Dedifferentiated amniotic fluid mesenchymal stem cell (primary cell): ENCODE results near the gene PRR18.

ENCODE experiments used
- DNase-seq: peaks from one replicate; pipeline ENCODE4 v3.0.0-alpha.2; 2016; ENCODE audit errors: extremely low spot score

The PRR18 gene

DNA sequence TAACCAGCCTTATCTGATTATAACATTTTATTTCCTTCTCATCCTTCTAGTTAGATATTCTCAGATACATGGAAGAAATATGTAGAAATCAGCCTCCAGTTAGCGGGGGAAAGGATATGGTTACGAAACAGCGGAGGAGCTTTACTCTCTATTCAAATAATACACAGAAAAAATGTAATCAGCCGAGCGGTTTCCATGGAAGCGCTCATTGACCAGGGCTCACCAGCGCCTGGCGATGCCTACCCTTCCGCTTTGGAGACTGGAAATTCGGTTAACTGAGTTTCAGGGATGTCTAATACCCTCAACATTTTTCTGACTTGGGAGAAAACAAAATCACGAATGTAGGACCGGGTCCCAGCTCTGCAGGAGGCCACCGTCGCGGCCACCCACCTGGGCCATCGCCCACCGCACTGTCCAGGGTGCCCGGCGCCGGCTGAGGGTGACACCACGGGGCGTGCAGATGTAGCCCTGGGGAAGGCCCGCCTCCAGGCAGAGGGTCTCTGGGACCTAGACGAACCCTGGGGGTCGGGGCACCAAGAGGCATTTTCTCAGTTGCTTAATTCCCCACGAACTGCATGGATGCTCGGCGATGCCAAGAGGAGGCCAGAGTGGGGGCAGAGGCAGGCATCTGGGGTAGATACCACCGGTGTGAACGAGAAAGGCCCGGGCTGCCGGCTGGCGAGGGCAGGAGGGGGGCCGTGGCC is 1.7 kb downstream of the PRR18 start:
- DNase-seq = no peak

DNA sequence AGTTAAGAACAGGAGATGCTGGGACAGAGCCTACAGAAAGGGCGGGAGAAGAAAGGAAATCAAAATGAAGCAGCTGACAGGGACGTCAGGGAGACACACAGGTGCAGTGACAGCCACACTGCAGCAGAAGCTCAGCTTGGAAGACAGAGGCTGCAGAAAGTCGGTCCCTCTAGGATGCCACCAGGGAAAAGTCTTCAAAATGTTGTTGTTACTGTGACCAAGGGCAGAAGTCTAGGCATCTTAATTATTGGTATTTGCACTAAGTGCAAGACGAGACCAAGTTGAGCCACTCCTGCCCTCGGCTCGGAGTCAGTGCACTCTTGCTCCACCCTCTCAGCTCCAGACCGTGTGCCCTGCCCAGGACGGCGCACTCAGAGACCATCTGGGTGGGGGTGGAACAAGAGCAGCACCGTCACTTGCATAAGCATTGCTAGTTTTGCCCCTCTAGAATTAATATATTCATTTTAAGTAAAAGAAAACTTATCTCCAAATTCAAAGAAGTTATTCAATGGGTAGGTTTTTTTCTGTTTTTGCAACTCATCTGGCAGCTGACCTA is 2.6 kb downstream of the PRR18 start:
- DNase-seq = no peak

DNA sequence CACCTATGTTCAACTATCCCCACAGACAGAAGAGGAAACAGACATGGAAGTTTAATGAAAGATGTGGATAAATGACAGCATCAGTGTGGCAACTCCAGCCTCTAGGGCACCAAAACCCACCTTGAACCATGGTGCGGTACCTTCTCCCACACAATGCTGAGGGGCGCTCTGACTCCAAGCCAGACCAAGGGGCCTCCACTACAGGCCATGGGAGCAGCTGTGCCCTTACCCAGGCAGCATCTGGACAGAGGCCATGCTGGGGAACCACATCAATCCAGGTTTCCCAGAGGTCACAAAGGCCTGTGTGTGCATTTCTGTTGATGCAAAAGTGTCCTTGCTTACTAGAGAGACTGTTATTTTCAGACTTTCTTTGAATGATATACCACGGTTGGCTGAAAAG is 4.1 kb downstream of the PRR18 start:
- DNase-seq = no peak

DNA sequence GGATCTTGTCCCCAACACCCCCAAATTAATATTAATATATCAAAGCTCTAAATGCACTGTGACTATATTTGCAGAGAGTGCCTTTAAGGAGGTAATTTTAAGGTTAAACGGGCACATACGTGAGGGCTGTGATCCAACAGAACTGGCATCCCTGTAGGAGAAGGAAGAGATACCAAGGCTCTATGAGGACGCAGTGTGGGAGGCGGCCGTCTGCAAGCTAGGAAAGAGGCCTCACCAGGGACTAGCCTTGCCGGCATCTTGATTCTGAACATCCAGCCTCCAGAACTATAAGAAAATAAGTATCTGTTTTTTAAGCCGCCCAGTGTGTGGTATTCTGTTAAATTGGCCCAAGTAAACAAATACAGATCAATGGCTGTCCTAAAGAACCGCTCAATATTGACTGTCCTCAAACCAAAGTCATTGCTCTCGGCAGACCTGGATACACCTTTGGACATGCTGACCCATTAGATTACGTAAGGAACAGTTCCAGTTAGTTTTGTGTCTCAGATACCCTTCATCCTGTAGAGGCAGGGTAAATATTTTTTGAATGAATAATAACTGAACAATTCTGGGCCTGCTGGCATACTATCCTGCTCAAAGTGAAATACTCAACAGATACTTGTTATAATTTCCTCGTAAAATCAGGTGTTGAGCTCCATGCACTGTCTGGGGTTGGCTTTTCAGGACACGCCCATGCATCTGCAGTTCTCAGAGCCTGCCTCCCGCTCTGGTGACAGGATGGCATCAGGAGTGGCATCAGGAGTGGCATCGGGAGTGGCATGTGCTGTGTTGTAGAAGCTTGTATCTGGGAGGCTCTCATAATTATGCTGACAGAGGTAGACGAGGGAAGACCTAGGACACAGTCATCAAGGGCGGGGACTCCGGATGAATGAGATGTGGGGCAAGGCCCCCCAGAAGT is 6.3 kb downstream of the PRR18 start:
- no peak for DNase-seq

DNA sequence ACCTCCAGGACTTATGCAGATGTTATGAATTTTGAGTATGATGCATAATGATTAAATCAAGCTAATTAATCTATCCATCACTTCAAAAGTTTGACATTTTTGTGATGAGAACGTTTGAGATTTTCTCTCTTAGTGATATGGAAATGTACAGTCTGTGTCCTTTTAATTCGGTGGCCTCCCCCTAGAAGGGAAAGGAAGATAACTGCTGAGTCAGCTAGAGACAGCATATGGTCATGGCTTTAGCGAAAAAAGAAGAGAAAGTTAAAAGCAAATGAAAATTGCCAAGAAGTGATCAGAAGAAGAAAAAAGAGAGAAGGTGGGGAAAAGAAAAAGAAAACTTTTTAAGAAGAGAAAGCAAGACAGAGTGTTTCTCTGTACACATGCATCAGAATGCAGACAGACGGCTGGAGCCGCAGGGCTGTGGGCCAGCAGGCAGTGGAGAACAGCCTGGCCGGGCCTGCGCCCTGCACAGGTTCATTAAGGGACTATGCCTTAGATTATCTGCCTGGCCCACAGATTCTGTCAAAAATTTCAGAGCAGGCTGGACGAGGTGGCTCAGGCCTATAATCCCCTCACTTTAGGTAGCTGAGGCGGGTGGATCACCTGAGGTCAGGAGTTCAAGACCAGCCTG is 7.7 kb downstream of the PRR18 start:
- no peak for DNase-seq

DNA sequence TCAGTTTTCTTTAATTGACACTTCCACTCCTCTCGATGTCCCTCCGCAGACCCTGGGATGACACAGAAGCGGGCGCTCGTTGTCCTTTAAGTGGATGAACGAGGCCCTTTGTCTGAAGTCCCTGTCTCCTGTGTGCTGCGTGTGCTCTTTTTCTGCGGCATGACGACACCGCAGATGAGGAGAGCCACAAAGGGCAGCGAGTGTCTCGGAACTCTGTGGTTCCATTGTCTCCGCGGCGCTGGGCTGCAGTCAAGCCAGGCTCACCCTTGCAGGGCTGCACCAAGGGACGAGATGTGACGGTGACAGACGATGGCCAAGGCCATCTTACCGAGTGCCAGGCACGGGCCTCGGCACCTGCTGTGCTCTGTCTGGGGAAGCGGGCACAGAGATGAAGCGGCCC is 10.6 kb downstream of the PRR18 start:
- no peak for DNase-seq

DNA sequence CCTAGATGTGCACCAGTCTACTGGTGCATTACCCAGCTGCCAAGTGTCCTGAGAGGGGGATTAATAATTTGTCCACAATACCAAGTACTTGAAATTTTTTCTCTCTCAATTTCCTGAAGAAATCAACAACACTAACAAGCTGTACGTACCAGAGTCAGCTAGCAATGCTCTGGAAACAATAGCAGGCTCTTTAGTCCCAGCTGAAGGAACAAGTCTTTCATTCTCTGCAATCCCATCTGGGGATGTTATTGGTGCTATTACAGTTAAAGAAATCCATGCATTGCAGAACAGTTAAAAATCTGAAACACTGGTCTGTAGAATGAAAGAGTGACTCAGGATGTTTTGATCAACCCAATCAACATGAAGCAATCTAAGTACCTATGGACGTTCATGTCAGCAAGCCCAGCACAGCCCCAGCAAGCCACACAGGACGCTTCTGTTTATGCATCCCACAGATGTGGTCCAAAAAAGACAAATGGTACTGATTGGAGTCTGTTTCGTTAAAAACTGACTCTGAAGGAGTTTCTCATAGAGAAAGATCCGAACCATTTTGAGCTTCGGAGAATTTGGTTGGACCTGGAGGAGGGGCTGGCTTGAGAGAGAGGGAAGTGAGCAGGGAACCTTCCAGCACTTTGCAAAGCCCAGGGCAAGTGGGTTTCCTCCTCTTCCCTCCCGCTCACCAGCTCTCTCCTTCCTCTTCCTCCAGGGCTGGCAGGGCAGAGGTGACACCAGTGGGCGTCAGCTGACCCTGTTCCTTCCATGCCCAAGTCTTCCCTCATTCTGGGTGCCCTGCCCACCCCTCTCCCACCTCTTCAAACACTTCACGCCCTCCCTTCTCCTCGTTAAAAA is 11.9 kb downstream of the PRR18 start:
- DNase-seq = no peak

DNA sequence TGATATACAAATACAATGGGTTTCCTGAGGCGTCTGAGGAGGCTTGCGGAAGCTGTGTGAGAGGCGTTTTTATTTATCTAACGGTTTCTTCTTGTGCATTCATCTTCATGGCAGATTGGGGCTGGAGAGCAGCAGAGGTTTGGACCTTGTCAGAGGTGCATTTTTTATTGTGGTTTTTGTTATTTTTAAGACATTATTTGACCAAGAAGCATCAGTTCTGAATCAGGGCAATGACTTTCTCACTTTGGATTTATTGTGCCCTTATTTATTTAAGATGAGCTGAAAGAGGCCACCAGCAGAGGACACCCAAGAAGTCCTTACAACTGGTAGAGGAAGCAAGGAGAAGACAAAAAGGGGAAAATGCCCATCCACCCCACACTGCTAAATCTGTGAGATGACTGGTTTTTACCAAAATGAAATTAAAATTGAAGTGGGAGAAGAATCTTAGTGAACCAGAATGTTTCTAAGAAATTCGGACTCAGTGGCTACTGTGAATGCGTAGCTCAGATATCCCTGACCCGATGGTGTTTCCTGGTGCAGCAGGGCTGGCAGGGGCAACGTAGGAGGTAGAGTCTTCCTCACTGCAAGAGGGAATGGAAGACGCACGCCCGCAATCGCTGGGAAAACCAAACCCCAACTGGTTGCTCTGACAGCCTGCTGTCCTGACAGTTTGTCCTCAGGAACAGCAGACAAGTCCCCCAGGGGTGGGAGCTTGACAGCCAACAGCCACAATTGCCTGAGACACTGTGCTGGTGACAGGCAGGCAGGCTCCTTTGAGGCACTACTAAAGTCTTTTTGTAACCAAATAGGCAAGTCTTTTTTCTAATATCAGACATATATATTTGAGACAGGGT is 14.2 kb downstream of the PRR18 start:
- no peak for DNase-seq

DNA sequence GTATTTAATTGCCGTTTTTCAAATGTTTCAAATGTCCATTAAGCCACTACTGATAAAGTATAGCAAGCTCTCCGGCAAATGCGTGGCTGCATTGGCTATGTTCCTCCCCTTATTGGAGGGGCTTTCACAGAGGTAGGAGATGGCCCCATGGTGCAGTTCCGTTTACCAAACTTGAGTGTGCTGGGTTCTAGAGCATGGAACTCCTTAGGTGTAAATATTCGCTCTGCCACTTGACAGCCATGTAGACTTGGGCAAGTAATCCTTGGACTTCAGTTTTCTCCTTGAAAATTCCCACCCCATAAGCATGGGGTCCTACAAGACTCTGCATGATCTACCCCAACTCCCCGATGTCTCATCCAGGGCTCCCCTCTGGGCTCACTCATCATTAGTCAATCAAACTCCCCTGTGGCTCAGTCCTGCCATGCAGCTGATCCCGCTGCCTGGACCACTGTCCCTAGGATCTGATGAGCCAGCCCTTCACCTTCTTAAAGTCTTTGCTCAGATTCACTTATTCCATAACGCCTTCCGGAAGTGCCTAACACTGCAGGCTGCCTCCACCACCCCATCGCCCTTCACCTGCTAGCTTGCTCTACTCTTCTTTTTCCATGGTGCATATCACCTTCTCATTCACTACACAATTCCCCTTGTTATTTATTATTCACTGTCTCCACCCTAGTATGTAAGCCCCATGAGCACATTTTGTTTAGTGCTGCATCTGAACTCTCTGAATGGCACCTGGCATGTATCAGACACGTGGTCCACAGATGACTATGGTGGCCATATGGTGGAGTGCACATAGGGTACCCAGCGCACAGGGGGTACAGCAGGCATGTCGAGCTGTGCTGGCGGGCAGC is 18.8 kb downstream of the PRR18 start:
- DNase-seq = no peak

DNA sequence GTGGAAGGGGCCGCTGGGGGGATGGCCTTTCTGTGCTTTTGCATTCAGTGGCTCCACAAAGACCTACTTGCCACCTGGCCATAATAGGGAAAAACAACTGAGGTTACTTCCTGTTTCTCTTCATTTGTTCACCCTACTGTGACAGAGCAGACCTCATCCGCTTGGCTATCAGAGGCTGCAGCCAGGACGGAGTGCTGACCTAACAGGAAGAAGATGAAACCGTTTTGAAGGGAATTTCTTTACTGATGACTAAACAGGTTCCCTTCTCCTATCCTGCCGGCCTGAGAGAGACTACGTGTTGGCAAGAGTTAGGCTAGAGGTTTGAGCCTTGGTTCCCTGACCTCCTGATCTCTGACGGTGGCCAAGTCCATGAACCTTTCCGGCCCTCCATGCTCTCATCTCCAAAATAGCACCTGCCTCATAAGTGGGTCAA is 21.3 kb downstream of the PRR18 start:
- DNase-seq = no peak

DNA sequence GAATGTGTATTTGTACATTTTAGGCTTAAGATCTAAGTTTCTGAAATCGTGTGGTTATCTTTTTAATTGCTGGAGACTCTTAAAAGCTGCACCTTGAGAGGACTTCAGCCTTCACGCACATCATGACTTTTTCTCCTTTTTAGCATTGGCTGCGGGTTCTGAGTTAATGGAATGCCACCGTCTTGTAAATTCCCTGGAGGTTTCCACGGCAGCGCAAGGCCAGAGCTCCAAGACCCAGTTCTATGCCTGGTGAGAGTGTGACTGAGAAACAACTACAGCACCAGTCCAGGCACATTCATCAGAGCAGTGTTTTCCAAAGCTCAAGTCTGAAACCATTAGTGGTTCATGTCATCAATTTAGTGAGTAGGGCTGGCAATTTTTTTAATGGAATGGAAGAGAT is 23.0 kb downstream of the PRR18 start:
- DNase-seq = no peak

DNA sequence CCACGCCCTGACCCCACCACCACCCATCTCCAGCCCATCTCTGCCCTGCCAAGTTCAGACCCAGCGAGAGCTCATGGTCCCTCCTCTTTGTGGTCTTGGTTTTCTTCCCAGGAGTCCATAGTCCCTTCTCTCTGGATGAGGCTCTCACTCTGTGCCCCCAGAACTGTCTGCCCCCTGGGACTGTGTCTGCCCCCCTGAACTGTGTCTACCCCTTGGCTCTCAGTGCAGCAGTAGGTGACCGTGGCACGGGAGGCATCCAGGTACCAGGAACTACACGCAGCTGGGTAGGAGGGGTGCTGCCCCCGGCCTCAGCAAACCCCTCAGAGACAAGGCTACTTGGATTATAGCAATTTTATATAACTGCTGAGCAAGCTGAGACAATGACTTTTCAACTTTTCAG is 23.6 kb downstream of the PRR18 start:
- DNase-seq = no peak

DNA sequence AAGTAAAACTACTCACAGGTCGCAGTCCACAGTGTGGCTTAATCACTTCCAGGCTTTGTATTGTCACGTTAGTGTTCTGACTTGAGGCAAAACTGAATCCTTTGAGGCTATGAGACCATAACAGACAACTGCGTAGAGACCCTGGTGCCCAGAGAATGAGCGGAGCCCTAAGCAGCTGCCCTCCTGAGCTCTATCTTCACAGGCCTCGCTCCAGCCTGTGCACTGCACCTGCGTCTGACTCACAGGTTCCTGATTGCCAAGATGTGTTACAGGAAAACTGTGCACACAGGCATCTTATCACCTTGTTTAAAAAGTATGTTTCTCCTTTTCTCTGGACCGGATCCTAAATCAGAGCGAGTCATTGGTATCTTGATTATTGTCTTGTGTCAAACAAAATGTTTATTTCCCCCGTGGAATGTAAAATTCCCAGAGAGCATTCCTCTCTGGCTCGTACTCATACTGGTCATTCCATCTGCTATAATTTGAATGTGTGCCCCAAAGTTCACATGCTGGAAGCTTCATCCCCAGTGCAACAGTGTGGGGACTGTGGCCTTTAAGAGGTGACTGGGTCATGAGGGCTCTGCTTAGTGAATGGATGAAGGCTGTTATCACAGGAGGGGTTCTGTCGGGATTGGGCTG is 25.7 kb downstream of the PRR18 start:
- DNase-seq = no peak

DNA sequence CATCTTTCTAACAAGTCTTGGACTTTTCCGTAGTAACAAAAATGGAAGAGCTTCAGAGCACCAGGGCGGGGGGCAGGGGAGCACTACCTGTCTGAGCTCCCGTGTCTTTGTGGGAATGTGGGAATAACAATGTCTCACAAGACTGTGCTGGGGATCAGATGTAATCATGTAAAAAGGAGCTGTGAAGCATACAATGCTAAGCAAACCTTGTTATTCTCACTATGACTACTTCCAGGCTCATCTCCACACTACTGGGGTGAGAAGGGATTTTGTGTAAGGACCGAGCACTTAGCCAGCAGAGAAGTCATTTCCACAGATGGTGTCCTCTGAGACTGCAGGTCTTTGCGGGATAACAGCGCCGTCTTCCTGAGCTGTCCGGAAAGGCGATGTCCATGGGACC is 27.1 kb downstream of the PRR18 start:
- no peak for DNase-seq

DNA sequence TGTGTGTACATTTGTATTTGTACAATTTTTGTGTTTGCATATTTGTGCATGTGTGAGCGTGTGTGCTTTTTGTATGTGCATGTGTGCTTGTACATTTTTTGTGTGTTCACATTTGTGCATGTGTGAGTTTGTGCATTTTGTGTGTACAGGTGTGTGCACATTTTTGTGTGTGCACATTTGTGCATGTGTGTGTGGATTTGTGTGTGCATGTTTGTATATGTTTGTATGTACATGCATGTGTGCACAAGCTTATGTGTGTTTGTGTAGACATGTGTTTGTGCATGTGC is 28.9 kb downstream of the PRR18 start:
- no peak for DNase-seq

DNA sequence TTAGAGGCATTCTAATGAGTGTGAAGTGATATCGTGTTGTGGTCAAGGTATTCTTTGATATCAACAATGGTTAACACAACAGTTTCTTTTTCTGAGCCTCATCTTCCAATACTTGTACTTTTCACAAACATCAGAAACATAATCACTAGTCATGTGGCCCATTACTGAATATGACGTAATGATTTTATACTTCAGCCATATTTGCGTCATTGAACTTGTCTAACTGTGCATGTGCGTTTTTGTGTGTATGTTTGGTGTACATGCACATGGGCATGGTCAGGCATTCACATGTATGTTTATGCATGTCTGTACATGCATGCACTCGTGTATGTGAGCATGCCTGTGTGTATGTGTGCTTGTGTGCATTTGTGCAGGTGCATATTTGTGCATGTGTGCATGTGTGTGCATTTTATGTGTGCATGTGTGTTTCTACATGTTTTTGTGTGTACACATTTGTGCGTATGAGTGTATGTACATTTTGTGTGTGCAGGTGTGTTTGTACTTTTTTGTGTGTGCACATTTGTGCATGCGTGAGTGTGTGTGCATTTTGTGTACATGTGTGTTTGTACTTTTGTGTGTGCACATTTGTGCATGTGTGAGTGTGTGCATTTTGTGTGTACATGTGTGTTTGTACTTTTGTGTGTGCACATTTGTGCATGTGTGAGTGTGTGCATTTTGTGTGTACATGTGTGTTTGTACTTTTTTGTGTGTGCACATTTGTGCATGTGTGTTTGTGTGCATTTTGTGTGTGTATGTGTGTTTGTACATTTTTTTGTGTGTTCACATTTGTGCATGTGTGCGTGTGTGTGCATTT is 29.4 kb downstream of the PRR18 start:
- DNase-seq = no peak

DNA sequence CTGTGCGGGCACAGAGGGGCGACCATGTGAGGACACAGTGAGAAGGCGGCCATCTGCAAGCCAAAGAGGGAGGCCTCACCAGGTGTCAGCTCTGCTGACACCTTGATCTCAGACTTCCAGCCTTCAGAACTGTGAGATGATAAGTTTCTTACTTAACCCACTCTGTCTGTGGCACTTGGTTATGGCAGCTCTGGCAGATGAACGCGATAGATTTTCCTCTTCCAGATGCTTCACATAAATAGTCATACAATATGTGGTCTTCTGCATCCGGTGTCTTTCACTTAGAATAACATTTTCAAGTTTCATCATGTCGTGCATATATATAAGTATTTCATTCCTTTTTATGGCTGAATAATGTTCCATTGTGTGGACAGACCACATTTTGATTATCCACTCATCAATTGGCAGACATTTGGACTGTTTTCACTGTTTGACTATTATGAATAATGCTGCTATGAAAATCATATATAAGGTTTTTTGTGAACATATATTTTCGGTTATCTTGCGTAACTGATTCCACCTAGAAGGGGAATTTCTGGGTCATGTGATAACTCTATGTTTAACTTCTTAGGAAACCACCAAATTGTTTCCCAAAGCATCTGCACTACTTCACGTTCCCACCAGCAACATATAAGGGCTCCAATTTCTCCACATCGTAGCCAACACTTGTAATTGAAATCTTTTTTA is 30.2 kb downstream of the PRR18 start:
- DNase-seq = no peak

DNA sequence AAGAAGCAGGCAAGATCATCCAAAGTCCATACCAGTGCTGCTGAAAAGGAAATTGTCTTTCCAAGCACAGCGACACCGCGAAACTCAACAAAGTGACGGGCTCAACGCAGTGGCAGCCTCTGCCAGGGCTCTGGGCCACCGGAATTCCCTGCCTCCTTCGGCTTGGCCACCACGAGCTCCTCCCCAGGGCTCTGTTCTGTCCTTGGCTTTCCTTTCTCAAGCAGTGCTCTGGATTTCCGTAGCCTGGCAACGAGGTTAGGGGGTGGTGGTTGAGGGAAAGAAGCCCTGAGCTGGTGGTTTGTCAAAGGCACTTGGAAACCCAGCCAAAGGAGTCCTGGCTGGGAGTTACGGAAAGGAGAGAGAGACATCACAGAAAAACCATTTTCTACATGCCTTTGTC is 31.2 kb downstream of the PRR18 start:
- DNase-seq = no peak
